NCI-H1436 (cell line): ENCODE results near the gene AVPI1.
"Not testable (repeated sequence)": the region's sequence is repeated elsewhere in the genome, so short reads cannot be mapped to it uniquely, and the experiment has no call there.

ENCODE experiments used
- DNase-seq: peaks from one replicate; lab custom pipeline; 2025; lab: John Stamatoyannopoulos, UW

Gene AVPI1

GRCh38 chr10:97640174-97640867 is 46.7 kb downstream of the AVPI1 start, which contains the start of gene PI4K2A:
Gene PI4K2A, plus strand, starts transcription at chr10:97640671. Its CDS starts 72 bp downstream, at chr10:97640743.
- peak; percentile 99 for DNase-seq

- DNase-seq: not testable (repeated sequence)
Observed at GRCh38 chr10:97639090-97639489, 48.0 kb downstream of the AVPI1 start.

GRCh38 chr10:97635577-97635976 is 51.5 kb downstream of the AVPI1 start:
- DNase-seq: no peak

GRCh38 chr10:97633921-97634320 is 53.1 kb downstream of the AVPI1 start:
- DNase-seq: peak; percentile 15

GRCh38 chr10:97632949-97633884 is 53.8 kb downstream of the AVPI1 start, which contains the start of gene MORN4:
Gene MORN4, minus strand, starts transcription at chr10:97633500. Its CDS starts 13,847 bp downstream, at chr10:97619653.
- peak; percentile 94 for DNase-seq

- DNase-seq: no peak
Observed at GRCh38 chr10:97631098-97631497, 55.9 kb downstream of the AVPI1 start.

GRCh38 chr10:97629289-97629688 is 57.8 kb downstream of the AVPI1 start:
- no peak for DNase-seq

GRCh38 chr10:97628228-97628627 is 58.8 kb downstream of the AVPI1 start:
- DNase-seq: no peak

GRCh38 chr10:97627731-97628130 is 59.3 kb downstream of the AVPI1 start:
- no peak for DNase-seq
